SJCRH30 (cell line): ENCODE data around the gene ARHGAP26. TPM values are rescaled to one million over a fixed set of nuclear protein-coding genes. Genes with fewer than 3 reads are reported as not detected.

Experiments used
- DNase-seq, 2 experiments: peaks; one replicate each; pipeline ENCODE4 v3.0.0-alpha.2; 2015 to 2020
- H3K27ac ChIP-seq: fragments of 250-450 bp; sonication (Bioruptor Pico); 2 replicates; pipeline ENCODE4 v1.5.1; 2020; ENCODE audit warnings: mild to moderate bottlenecking, moderate library complexity
- H3K27me3 ChIP-seq: fragments of 250-450 bp; sonication (Bioruptor Pico); 2 replicates; pipeline ENCODE4 v1.5.1; 2020; ENCODE audit warnings: mild to moderate bottlenecking, moderate library complexity
- H3K36me3 ChIP-seq: fragments of 250-450 bp; sonication (Bioruptor Pico); 2 replicates; pipeline ENCODE4 v1.5.1; 2020; ENCODE audit warnings: mild to moderate bottlenecking, moderate library complexity
- H3K4me1 ChIP-seq: fragments of 250-450 bp; sonication (Bioruptor Pico); 2 replicates; pipeline ENCODE4 v1.5.1; 2020; ENCODE audit warnings: mild to moderate bottlenecking, moderate library complexity
- H3K4me3 ChIP-seq: fragments of 250-450 bp; sonication (Bioruptor Pico); 2 replicates; pipeline ENCODE4 v1.5.1; 2020; ENCODE audit warnings: mild to moderate bottlenecking, moderate library complexity
- H3K9me3 ChIP-seq: fragments of 250-450 bp; sonication (Bioruptor Pico); replicated peaks from 2 replicates; pipeline ENCODE4 v1.5.1; 2020; ENCODE audit warnings: mild to moderate bottlenecking, moderate library complexity
- total RNA-seq: library from RNA; depleted of rRNA; stranded (reverse); fragments of >200 nt; shearing (Covaris generic); gene quantifications from 2 replicates; pipeline ENCODE4 v1.2.3, GENCODE V29; 2014

Gene ARHGAP26
- total RNA-seq, 1 experiment from 2014 or later = 16.9 TPM

GRCh38 chr5:143016777-143017516 is 246.8 kb downstream of the ARHGAP26 start:
- no peaks in the 10 kb centered on the region for H3K27me3 ChIP-seq
- H3K27ac ChIP-seq = no peak overlapping the region
- peak; percentile 49 to 70 for DNase-seq
- H3K9me3 ChIP-seq = no peaks in the 10 kb centered on the region
- H3K4me1 ChIP-seq = peaks cover 10% of the 10 kb centered on the region
- no peaks in the 10 kb centered on the region for H3K36me3 ChIP-seq
- no peak overlapping the region for H3K4me3 ChIP-seq

DNA sequence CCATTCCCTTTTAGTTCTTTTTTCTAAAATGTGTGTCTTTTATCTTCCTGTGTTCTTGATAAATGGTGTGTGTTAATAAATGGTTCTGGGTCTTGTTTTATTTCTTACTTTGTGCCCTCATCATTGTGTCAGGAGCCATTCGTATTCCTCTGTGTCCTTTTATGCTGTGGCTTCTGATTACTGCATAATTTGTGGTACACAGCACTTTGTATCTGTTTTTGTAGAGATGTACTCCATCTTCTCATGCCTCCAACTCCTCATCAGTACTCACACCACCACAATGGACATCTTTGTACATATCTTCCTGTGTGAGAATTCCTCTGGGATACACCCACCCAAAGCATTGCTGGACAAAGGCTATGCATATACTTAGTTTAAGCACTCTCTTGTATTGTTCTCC is 247.4 kb downstream of the ARHGAP26 start:
- no peaks in the 10 kb centered on the region for H3K9me3 ChIP-seq
- H3K36me3 ChIP-seq = no peaks in the 10 kb centered on the region
- no peak overlapping the region for H3K27ac ChIP-seq
- H3K27me3 ChIP-seq = no peaks in the 10 kb centered on the region
- H3K4me1 ChIP-seq = peaks cover 10% of the 10 kb centered on the region
- H3K4me3 ChIP-seq = no peak overlapping the region
- DNase-seq = no peak

DNA sequence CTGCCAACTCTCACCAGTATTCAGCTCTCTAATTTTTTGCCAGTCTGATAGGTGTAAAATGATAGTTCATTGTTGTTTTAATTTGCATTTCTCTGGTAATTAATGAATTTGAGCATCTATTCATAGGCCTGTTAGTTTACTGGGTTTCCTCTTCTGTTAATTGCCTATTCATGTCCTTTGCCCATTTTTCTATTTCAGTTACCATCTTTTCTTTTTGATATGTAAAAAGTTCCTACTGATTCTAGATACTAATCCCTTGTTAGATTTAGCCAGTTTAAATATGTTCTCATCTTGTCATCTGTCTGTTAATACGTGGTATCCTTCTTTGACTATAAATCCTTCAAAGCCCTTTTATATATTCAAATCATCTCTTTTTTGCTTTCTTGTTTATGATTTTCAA is 247.8 kb downstream of the ARHGAP26 start:
- Histone ChIP-seq H3K4me1 (peaks cover 13% of the 10 kb centered on the region), H3K27me3 (no peaks in the 10 kb centered on the region), H3K4me3 (no peak overlapping the region), H3K9me3 (no peaks in the 10 kb centered on the region), H3K27ac (no peak overlapping the region), H3K36me3 (no peaks in the 10 kb centered on the region)
- DNase-seq = no peak

- Histone ChIP-seq H3K4me3 (no peak overlapping the region), H3K27ac (no peak overlapping the region), H3K9me3 (no peaks in the 10 kb centered on the region), H3K27me3 (no peaks in the 10 kb centered on the region), H3K4me1 (peaks cover 24% of the 10 kb centered on the region), H3K36me3 (no peaks in the 10 kb centered on the region)
- DNase-seq = no peak
Observed at GRCh38 chr5:143019157-143019556, 249.0 kb downstream of the ARHGAP26 start.

GRCh38 chr5:143019614-143020515 is 249.7 kb downstream of the ARHGAP26 start:
- Histone ChIP-seq H3K36me3 (no peaks in the 10 kb centered on the region), H3K4me1 (peaks cover 28% of the 10 kb centered on the region), H3K27me3 (no peaks in the 10 kb centered on the region), H3K27ac (no peak overlapping the region), H3K4me3 (no peak overlapping the region), H3K9me3 (no peaks in the 10 kb centered on the region)
- DNase-seq = no peak

GRCh38 chr5:143021595-143021994 is 251.4 kb downstream of the ARHGAP26 start:
- Histone ChIP-seq H3K4me1 (peaks cover 43% of the 10 kb centered on the region), H3K9me3 (no peaks in the 10 kb centered on the region), H3K36me3 (no peaks in the 10 kb centered on the region), H3K27me3 (no peaks in the 10 kb centered on the region), H3K27ac (no peak overlapping the region), H3K4me3 (no peak overlapping the region)
- no peak for DNase-seq

DNA sequence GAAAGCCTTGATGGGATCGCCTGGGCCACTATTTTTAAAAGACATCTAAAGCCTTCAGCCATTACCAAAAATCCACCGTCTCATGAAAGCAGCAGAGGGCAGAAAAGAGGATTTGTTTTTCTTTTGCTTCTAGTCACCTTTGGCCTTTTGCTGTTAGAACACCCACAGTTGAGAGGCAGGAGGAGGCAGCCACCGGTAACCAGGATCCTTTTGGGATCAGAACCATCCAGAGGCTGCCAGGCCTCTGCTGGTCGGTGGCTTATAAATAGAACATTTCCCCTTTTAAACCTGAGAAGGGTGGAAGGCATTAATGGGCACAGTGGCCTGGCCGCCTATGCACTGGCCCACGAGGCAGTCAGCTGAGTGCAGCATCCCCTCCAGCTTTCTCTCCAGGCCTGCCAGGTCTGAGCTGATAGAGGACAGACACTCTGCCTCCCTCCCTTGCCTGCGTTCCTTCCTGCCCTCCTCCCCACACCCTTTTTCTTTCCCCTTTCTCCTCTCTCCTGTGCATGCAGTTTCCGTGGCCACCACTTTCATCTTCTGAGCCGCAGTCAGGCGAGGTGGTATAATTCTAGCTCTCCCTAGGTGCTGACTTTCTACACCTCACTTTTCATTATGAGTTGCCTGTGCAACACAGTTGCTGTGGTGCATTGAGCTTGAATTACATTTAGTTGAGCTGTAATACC is 253.4 kb downstream of the ARHGAP26 start:
- Histone ChIP-seq H3K9me3 (no peaks in the 10 kb centered on the region), H3K27ac (no peak overlapping the region), H3K27me3 (no peaks in the 10 kb centered on the region), H3K36me3 (no peaks in the 10 kb centered on the region), H3K4me3 (no peak overlapping the region), H3K4me1 (peaks cover 43% of the 10 kb centered on the region)
- peak in 1 of 2 experiments; percentile 47 for DNase-seq

GRCh38 chr5:143024228-143024920 is 254.2 kb downstream of the ARHGAP26 start:
- Histone ChIP-seq H3K9me3 (no peaks in the 10 kb centered on the region), H3K36me3 (no peaks in the 10 kb centered on the region), H3K4me3 (no peak overlapping the region), H3K4me1 (peaks cover 43% of the 10 kb centered on the region), H3K27ac (no peak overlapping the region), H3K27me3 (no peaks in the 10 kb centered on the region)
- DNase-seq = peak; percentile 57 to 75

DNA sequence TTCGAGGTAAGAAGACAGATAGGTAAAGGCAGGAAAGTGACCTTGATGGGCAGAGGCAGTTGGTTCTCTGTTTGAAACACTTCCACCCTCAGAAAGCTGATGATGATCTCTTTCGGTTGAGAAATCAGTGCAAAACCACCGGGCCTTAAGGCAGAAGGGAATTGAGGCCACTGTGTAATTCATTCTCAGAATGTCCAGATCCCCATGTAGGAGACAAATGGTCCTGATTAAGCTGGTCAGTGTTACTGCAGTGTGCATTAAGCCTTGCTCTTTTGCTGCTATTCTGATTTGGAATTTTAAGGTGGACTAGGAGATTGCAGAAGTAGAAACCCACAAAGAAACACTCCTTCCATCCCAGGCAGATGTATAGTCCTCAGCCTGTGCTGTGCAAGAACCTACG is 255.2 kb downstream of the ARHGAP26 start:
- H3K4me3 ChIP-seq = no peak overlapping the region
- no peaks in the 10 kb centered on the region for H3K9me3 ChIP-seq
- no peaks in the 10 kb centered on the region for H3K36me3 ChIP-seq
- DNase-seq = no peak
- peak overlapping the region; percentile 13; the same call in 1 of the 2 replicates for H3K27ac ChIP-seq
- no peaks in the 10 kb centered on the region for H3K27me3 ChIP-seq
- peaks cover 34% of the 10 kb centered on the region for H3K4me1 ChIP-seq

DNA sequence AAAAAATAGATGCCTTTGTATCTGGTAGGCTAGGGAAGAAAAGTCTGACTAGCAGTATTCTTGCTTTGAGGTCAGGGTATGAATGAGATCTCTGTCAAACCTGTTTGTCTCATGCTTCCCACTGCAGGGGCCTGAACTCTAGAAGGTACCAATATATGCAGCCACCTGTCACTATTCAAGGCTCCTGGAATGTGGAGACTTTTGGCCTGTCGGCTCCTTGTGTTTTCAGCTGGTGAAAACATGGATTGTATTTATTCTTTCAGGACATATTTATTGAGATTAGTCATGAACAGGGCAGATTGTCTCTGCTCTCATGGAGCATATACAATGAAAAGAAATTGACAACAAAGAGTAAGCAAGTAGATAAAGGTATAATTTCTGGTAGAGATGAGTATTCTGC is 255.8 kb downstream of the ARHGAP26 start:
- Histone ChIP-seq H3K4me3 (no peak overlapping the region), H3K36me3 (no peaks in the 10 kb centered on the region), H3K9me3 (no peaks in the 10 kb centered on the region), H3K4me1 (peaks cover 34% of the 10 kb centered on the region), H3K27ac (peak overlapping the region; percentile 39; the same call in 1 of the 2 replicates), H3K27me3 (no peaks in the 10 kb centered on the region)
- DNase-seq = peak; percentile 62 to 78

DNA sequence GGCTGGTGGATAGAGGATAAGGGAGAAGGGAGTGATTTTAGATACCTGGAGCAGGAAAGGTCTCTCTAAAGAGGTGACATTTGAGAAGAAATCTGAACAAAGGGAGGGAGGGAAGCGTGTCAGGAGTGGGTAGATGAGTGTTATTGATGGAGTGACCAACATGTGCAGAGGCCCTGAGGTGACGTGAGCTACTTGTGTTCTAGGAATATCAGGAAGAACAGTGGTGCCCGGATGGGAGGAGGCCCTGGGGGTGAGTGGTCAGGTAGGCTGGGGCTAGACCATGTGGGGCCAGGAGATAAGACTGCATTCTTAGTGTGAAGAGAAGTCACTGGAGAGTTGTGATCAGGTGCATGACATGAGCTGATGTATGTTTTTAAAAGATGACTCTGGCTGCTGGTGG is 256.2 kb downstream of the ARHGAP26 start:
- Histone ChIP-seq H3K4me1 (peaks cover 34% of the 10 kb centered on the region), H3K27ac (peak overlapping the region; percentile 39; the same call in 1 of the 2 replicates), H3K9me3 (no peaks in the 10 kb centered on the region), H3K4me3 (no peak overlapping the region), H3K27me3 (no peaks in the 10 kb centered on the region), H3K36me3 (no peaks in the 10 kb centered on the region)
- no peak for DNase-seq

GRCh38 chr5:143029293-143029692 is 259.1 kb downstream of the ARHGAP26 start:
- H3K4me3 ChIP-seq = no peak overlapping the region
- no peaks in the 10 kb centered on the region for H3K27me3 ChIP-seq

GRCh38 chr5:143030349-143030748 is 260.2 kb downstream of the ARHGAP26 start:
- H3K4me3 ChIP-seq = no peak overlapping the region

More at GRCh38 chr5:143029293-143029692, 259.1 kb downstream of the ARHGAP26 start:
- peaks cover 43% of the 10 kb centered on the region for H3K4me1 ChIP-seq
- H3K9me3 ChIP-seq = no peaks in the 10 kb centered on the region
- H3K27ac ChIP-seq = no peak overlapping the region
- DNase-seq = no peak
- no peaks in the 10 kb centered on the region for H3K36me3 ChIP-seq

More at GRCh38 chr5:143030349-143030748, 260.2 kb downstream of the ARHGAP26 start:
- H3K4me1 ChIP-seq = peaks cover 41% of the 10 kb centered on the region
- no peak overlapping the region for H3K27ac ChIP-seq
- no peaks in the 10 kb centered on the region for H3K27me3 ChIP-seq
- H3K9me3 ChIP-seq = no peaks in the 10 kb centered on the region
- H3K36me3 ChIP-seq = no peaks in the 10 kb centered on the region
- no peak for DNase-seq
